ENCODE data around the gene NTM.
A peak's percentile ranks its signal among the peaks of the same experiment; 100 is the strongest.

Gene NTM

GRCh38 chr11:131656839-131657211, 286.4 kb downstream of the NTM start:
- no peak for DNase-seq

- no peak for DNase-seq
Measured at GRCh38 chr11:131658414-131658813, 288.0 kb downstream of the NTM start.

- no peak for DNase-seq
Measured at GRCh38 chr11:131658952-131659351, 288.5 kb downstream of the NTM start.

GRCh38 chr11:131659931-131660330, 289.5 kb downstream of the NTM start:
- DNase-seq, result no peak

GRCh38 chr11:131661132-131661531, 290.7 kb downstream of the NTM start:
- DNase-seq, result no peak

GRCh38 chr11:131662317-131662972, 292.0 kb downstream of the NTM start:
- no peak for DNase-seq

GRCh38 chr11:131662993-131663392, 292.6 kb downstream of the NTM start:
- no peak for DNase-seq

- DNase-seq, result no peak
Measured at GRCh38 chr11:131663405-131664200, 293.2 kb downstream of the NTM start.

GRCh38 chr11:131664293-131664692, 293.9 kb downstream of the NTM start:
- DNase-seq, result no peak

GRCh38 chr11:131664816-131665215, 294.4 kb downstream of the NTM start:
- DNase-seq, result no peak

- no peak for DNase-seq
Measured at GRCh38 chr11:131665344-131665968, 295.0 kb downstream of the NTM start.

- DNase-seq, result no peak
Measured at GRCh38 chr11:131666006-131666405, 295.6 kb downstream of the NTM start.

- DNase-seq, result no peak
Measured at GRCh38 chr11:131666617-131667016, 296.2 kb downstream of the NTM start.

- no peak for DNase-seq
Measured at GRCh38 chr11:131667566-131667965, 297.2 kb downstream of the NTM start.

GRCh38 chr11:131668500-131669400, 298.3 kb downstream of the NTM start:
- no peak for DNase-seq

- DNase-seq, result no peak
Measured at GRCh38 chr11:131669401-131669780, 299.0 kb downstream of the NTM start.

- no peak for DNase-seq
Measured at GRCh38 chr11:131670876-131671275, 300.5 kb downstream of the NTM start.

- no peak for DNase-seq
Measured at GRCh38 chr11:131671320-131671719, 300.9 kb downstream of the NTM start.

GRCh38 chr11:131671734-131672133, 301.3 kb downstream of the NTM start:
- no peak for DNase-seq

GRCh38 chr11:131672191-131672590, 301.8 kb downstream of the NTM start:
- no peak for DNase-seq

- peak in 1 of 2 experiments; percentile 15 for DNase-seq
Measured at GRCh38 chr11:131674051-131674755, 303.8 kb downstream of the NTM start.

- no peak for DNase-seq
Measured at GRCh38 chr11:131675121-131675888, 304.9 kb downstream of the NTM start.

Measured in NCI-H187 (cell line).